HG03097 (cell line): Measurements from ENCODE around the gene ADARB1.

Experiments used
- ATAC-seq: cut with Tn5 transposase; IDR thresholded peaks from one replicate; pipeline ENCODE4 v1.9.1; 2021; ENCODE audit not compliant: unreplicated experiment, low FRiP score

Gene ADARB1

DNA sequence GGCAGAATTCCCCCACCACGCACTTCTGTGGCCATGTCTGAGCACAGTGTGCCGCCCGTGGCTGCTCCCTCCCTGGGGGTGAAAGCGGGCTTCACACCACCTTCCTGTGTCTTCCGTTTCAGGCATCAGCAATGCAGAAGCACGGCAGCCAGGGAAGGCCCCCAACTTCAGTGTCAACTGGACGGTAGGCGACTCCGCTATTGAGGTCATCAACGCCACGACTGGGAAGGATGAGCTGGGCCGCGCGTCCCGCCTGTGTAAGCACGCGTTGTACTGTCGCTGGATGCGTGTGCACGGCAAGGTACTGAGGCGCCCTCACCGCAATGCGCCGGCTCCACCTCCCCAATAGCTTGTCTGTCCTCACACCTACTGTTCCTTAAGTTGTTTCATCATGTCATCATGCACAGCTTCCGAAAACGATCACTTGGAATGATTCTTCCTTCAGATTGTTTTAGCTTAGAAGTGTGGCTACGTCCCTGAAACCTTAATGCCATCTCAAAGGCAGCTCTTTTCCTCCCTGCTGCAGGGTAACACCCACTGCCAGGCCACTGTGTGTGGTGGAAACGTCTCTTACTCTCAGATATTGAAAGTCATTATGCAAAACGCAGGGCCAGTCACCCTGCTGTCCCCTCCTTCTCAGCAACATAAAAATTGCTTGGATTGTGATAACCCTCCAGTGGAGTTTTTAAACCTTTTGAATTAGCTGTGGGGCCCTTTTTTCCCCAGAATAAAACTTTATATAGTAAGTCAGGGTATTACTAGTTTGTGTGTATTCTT lies 146.5 kb downstream of the ADARB1 start:
- no peak for ATAC-seq

DNA sequence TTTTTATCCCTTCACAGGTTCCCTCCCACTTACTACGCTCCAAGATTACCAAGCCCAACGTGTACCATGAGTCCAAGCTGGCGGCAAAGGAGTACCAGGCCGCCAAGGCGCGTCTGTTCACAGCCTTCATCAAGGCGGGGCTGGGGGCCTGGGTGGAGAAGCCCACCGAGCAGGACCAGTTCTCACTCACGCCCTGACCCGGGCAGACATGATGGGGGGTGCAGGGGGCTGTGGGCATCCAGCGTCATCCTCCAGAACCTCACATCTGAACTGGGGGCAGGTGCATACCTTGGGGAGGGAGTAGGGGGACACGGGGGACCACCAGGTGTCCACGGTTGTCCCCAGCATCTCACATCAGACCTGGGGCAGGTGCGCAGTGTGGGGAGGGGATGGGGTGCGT lies 147.6 kb downstream of the ADARB1 start:
- ATAC-seq = no peak

DNA sequence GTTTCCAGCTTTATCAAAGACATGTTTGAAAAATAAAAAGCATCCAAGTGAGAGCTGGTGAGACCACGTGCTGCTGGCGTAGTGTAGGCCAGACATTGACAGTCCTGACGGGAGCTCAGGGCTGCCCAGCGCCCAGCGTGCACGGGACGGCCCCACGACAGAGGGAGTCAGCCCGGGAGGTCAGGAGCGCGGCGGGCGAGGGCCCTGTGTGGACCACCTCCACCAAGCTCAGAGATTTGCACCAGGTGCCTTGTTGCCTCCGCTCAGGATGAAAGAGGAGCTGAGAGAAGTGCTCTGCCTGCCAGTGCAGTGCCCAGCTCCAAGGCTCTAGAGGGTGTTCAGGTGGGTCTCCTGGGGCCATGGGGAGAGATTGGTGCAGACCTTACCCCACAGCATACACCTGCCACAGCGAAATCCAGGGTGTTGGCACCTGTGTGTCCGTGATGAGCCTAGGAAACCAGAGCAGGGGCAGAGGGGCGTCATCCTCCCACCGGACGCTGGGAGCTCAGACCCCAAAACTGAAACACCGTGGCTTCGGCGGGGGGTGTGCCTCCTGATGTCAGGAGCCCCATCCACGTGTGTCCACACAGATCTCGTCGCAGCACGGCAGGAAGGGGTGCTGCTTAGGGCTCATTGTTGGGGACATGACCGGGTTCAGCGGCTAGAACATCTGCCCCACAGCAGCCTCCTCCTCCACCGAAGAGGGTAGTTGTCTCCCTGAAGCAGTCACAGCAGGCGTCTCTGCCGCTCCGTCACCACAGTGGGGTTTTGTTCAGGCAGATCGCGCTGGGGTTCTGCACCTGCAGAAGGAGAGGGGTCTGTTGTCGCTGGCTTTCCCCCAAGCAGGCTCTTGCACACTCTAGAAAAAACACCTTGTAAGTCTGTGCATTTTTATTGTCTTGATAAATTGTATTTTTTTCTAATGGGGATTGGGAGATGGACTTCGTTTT lies 149.1 kb downstream of the ADARB1 start:
- ATAC-seq = no peak

DNA sequence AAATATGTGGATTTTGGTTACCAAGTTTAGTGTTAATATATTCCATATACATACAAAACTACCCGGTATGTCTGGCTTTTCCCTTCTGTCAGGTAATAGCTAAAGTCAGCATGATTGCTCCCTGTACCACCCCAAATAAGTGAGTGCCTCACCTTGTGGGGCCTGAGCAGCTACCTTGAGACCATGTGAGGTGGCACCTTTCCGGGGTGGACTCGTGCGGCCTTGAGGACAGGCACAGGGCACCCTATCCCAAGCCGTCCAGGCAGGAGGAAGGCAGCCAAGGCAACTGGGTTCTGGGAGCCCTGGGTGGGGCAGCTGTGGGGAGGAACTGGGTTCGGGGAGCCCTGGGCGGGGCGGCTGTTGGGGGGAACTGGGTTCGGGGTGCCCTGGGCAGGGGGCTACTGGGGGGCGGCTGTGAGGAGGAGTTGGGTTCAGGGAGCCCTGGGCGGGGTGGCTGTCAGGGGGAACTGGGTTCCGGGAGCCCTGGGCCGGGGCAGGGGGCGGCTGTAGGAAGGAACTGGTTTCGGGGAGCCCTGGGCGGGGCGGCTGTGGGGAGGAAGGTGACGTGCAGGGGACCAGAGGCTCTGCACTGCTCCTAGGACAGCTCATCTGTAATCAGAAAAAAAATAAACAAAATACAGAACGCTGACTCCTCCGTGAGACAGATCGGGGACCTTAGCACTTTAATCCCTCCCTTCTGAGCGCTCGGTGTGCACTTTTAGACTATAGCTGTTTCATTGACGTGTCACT lies 150.0 kb downstream of the ADARB1 start:
- ATAC-seq = no peak

DNA sequence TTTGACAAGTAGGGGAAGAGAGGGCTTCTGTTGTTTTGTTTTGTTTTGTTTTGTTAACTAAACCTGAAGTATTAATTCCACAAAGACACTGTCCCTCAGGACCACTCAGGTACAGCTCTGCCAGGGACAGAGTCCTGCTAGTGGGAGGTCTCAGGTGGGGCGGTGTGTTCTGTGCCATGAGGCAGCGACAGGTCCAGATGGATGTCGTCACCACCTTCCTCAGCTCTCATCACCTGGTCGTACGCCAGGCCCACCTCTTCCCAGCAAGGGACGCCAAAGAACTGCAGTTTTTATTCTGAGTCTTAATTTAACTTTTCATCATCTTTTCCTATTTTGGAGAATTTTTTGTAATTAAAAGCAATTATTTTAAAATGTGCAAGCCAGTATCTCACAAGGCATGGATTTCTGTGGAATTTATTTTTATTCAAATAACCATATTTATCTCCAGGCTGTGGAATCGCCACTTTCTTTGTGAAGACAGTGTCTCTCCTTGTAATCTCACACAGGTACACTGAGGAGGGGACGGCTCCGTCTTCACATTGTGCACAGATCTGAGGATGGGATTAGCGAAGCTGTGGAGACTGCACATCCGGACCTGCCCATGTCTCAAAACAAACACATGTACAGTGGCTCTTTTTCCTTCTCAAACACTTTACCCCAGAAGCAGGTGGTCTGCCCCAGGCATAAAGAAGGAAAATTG lies 150.8 kb downstream of the ADARB1 start:
- no peak for ATAC-seq

DNA sequence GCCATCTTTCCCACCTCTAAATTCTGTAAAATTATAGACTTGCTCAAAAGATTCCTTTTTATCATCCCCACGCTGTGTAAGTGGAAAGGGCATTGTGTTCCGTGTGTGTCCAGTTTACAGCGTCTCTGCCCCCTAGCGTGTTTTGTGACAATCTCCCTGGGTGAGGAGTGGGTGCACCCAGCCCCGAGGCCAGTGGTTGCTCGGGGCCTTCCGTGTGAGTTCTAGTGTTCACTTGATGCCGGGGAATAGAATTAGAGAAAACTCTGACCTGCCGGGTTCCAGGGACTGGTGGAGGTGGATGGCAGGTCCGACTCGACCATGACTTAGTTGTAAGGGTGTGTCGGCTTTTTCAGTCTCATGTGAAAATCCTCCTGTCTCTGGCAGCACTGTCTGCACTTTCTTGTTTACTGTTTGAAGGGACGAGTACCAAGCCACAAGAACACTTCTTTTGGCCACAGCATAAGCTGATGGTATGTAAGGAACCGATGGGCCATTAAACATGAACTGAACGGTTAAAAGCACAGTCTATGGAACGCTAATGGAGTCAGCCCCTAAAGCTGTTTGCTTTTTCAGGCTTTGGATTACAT lies 151.5 kb downstream of the ADARB1 start:
- ATAC-seq = no peak

DNA sequence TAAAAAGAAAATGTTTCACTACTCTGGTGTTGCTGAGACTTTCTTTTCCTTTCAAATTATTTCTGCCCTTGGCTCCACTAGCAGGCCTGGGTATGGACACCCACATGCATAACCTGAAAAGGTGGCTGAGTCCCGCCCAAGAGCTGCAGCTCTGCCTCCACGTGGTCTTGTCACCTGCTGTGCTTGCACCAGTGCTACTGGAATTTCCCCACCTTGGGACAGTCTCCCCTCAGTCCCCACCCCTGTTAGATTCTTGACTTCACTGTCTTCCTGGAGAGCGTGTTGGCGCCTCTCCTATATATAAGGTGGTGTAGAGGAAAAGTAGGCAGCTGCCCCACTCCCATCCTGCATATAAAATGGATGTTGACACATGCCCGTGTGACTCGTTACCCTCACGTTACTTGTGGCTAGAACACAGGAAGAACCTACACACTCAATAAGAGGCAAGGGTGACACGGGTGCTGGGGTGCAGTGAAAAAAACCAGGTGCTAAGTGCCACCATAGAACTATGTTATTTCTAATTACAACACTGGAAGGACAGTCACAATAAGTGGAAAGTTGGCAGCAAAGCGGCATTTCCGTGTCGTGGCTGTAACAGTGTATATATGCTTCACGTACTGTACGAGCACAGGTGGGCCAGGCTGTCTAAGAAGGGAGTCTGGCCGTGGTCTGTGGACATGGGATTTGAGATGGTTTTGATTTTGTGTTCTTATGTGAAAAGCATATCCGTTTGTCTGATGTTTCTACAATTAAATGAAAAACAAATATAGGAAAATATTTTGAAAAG lies 152.4 kb downstream of the ADARB1 start:
- ATAC-seq = no peak

DNA sequence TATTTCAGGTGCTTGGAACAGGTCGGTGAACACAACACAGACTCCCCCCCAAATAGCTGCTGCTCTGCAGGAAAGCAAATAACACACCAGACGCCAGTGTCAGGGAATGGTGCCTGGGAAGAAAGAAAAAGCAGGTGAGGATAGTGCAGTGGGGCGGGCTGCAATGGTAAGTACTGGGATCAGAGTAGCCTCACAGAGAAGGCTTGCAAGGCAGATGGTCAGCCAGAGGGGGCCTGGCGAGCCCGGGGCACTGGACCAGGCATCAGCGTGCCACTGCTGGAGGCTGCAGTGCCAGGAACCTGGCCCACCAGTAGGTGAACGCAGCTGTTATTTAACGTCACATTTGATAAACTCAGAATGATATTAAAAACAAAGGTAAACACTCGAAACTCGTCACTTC lies 153.4 kb downstream of the ADARB1 start:
- no peak for ATAC-seq

DNA sequence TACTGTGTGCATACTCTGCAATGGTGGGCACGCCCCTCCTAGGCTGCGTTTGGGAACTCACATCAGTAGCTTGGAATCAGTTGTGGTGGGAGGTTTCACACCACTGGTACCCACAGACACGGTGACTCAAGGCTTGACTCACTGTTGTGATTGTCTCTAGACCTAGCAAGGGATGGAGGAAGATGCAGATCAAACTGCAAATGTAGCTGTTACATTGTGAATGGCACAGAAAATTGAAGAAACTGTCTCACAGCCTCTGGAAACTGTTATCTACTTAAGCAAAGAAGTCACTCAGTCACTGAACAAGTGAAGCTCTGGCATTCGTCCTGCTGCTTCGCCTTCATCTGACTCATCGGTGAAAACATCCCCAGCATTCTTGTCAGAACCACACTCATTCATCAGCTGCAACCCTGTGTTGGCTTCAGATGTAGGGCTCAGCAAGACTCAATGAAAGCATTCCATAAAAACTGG lies 153.8 kb downstream of the ADARB1 start:
- ATAC-seq = no peak

DNA sequence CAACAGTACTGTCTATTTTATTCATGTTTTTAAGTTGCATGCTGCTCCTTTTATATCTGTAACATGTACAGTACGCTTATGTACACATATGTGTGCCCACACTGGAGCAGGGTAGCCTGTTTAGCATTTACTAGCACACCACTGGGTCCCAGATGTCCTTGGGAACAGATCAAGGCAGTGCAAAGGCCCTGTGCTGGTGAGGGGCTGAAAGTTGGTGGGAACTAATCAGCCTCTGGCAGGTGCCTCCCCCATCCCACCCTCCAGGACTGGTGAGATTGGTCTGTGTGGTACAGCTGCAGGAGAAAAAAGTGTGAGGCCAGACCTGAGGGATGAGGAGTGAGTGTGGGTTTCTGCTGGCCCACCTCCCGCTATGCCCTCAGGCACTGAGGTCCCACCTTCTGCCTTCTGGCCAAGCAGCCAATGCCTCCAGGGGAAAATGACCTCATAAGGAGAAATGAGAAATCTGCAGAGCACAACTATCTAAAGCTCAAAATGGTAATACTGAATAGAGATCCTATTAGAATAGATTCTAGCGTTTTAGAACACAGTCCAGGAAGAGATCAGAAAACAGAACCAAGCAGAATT lies 154.4 kb downstream of the ADARB1 start:
- no peak for ATAC-seq

DNA sequence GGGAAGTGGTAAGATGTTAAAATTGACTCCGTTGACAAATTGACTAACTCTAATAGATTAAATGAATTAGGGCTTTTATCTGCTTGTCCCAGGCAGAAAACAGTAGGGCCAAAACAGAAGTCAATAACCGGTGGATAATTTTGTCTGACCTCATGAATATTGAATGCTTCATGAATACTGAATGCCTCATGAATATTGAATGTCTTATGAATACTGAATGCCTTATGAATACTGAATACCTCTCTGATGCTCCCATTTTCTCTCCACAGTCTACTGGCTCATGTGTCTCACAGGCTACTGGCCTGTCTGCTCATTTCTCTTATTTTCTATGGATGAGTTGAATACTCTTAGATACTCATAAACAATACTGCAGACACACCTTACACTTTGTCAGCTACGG lies 157.3 kb downstream of the ADARB1 start:
- ATAC-seq = no peak

DNA sequence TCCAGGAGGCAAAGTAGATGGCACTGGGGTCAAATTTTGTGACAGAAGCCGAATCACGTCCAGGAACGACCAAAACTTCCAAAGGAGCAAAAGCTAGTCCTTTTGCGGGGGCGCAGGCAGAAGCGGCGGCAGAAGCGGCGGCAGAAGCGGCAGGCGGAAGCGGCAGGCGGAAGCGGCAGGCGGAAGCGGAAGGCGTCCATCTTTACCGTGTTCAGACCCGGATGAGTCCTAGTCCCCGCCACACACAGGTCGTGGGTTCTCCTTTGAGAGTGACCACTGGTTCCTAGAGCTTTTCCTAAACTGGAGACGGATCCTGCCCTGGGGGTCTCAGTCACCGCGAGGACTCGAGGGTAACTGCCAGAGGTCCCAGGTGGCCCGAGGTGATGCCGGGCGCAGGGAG lies 159.7 kb downstream of the ADARB1 start:
- ATAC-seq = no peak

DNA sequence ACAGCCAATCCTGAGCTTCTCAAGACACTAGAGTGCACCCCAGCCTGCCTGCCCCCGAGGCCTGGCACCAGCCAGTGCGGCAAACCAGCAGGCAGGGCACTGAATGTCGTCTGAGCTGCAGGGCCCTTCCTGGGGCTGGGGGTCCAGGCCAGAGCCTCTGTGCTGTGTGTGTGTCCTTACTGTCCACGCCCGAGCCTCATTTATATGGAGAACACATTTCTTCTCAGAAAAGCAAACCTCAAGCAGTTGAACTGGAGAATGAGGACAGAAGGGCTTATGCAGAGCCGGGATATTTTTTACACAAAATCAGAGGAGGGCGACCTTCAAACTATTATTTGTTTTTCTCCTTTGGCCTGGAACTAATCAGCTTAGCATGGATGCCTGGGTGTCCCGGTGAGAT lies 160.6 kb downstream of the ADARB1 start:
- ATAC-seq = no peak

DNA sequence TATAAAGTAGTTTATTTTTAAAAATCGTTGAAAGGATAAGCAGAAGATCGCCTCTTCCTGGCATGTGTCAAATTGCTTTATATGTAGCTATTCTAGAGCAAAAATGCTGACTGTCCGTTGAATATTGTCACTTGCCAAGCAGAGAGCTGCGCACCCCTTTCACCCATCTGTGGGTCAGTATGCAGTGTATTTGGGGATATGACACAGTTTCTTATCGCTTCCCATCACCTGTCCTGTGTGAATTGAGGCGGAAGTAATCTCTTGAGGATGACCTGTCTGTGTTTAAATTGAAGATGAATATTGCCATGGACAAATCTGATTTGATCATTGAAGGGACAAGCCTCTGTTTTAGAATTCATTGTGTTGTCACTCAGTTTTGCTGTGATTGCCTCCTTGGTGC lies 161.1 kb downstream of the ADARB1 start:
- ATAC-seq = no peak

DNA sequence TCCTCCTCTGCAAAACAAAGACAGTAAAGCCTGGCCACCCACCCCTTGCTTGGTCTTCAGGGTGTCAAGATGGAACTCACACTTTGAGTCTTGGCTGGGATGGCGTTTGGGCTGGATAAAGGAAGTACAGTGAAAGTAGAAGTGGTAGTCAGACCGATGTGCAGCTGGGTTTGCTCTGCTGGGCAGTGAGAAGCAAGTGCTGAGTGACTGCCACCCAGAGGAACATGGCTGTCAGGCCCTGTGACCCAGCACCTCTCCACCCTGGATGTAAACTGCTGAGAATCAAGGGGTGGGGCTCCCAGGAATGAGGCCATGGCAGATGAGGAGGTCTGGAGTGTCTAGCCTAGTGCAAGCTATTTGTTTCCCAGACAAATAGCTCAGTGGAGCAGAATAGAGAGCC lies 162.1 kb downstream of the ADARB1 start:
- ATAC-seq = no peak

DNA sequence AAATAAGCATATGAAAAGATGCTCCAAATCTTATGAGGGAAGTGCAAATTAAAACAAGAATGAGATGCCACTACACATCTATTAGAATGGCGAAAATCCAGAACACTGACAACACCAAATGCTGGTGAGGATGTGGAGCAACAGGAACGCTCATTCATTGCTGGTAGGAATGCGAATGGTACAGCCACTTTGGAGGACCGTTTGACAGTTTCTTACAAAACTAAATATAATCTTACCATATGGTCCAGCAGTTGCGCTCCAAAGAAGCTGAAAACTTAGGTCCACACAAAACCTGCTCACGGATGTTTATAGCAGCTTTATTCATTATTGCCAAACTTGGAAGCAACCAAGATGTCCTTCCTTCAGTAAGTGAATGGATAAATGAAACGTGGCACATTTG lies 163.0 kb downstream of the ADARB1 start:
- no peak for ATAC-seq

DNA sequence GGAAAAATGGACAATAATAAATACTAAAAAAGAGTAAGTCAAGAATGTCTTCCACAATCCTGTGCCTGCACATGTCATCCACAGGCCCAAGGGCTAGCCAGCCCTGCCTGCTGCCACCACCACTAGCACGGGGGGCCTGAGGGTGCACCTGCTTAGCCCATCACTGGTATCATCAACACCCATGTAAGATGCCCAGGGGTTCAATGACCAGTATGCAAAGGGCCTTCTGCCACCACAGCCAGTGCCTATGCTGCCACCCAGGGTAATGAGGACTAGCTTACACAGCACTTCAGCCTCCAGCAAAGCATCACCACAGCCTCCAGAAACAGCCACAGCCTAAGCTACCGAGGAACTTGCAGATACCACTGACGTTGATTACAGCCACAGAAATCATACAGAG lies 167.0 kb downstream of the ADARB1 start:
- ATAC-seq = no peak

DNA sequence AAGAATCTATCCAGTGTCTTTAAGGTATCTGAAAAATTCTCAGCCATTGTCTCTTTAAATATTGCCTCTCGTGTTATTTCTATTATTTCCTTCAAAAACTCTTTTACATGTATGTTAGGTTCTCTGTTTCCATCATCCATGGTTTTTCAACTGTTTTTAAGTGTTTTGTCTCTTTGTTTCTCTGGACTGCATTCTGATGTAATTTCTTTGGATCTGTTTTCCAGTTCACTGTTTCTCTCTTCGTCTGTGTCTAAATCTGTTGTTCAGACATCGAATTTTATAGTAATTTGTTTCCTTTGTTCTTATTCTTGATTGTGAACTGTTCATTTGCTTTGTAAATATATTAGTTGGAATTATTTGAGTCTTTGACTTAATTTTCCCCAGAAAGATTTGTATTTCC lies 169.2 kb downstream of the ADARB1 start:
- no peak for ATAC-seq

DNA sequence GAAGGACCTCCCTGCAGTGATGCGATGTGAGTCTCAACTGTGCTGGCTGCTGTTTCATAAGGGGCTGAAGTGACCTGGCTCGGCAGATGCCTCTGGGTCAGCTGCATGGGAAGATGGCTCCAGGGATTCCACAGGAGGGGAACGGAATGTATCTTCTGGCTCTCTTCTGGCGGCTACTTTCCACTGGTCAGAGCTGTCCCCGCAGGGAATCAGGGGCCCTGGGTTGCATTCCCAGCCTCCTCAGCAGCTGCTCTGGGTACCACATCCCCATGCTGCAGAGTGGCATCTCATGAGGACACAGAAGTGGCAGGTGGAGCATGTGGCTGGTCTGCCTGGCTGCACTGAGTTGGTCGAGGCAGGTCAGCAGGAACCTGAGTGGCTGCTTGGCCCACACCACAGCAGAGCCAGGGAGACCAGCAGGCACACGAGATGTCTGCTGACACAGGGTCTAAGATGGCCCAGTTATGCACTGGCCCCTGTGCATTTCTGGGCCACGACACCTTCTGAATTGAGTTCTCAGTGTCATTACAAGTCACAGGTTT lies 170.5 kb downstream of the ADARB1 start:
- no peak for ATAC-seq
